CD14-positive monocyte (primary cell): Measurements from ENCODE around the gene CELF4. TPM values are rescaled to one million over a fixed set of nuclear protein-coding genes. Genes with fewer than 3 reads are reported as not detected.

ENCODE experiments used
- DNase-seq, 3 donors: peaks; one replicate each; pipeline ENCODE4 v3.0.0-alpha.2; 2011 to 2022
- H2AFZ ChIP-seq: 2 replicates; pipeline ENCODE4 v1.6.0; 2012; ENCODE audit warnings: mild to moderate bottlenecking, low read depth, low read length, inconsistent platforms; ENCODE audit not compliant: insufficient read depth, poor library complexity, severe bottlenecking
- H3K27ac ChIP-seq, 2 donors: 1 replicate in 1 of 2; 2 replicates in 1 of 2; pipeline ENCODE4 v1.5.1; 2012 to 2013; ENCODE audit warnings: low read length in 2 of 2, control low read depth in 1 of 2, inconsistent platforms in 1 of 2, low read depth in 1 of 2, mild to moderate bottlenecking in 1 of 2
- H3K27me3 ChIP-seq, 2 donors: one replicate each; pipeline versions ENCODE4 v1.6.0 to v1.6.1; 2011 to 2013; ENCODE audit warnings: low read length in 2 of 2; ENCODE audit not compliant: control insufficient read depth in 2 of 2, insufficient read depth in 2 of 2
- H3K36me3 ChIP-seq, 2 donors: replicated peaks in 1 of 2; 1 replicate in 1 of 2; 2 replicates in 1 of 2; pipeline versions ENCODE4 v1.5.1 to v1.6.1; 2012 to 2013; ENCODE audit warnings: low read length in 2 of 2, control low read depth in 1 of 2, inconsistent platforms in 1 of 2, mild to moderate bottlenecking in 1 of 2; ENCODE audit not compliant: insufficient read depth in 2 of 2, control insufficient read depth in 1 of 2
- H3K4me1 ChIP-seq, 2 donors: 1 replicate in 1 of 2; 2 replicates in 1 of 2; pipeline versions ENCODE4 v1.5.1 to v1.6.1; 2012 to 2013; ENCODE audit warnings: low read length in 2 of 2, control low read depth in 1 of 2, inconsistent platforms in 1 of 2, mild to moderate bottlenecking in 1 of 2, moderate library complexity in 1 of 2; ENCODE audit not compliant: insufficient read depth in 2 of 2, control insufficient read depth in 1 of 2
- H3K4me2 ChIP-seq: replicated peaks from 2 replicates; pipeline ENCODE3; 2012; ENCODE audit warnings: low read length, moderate library complexity, mild to moderate bottlenecking; ENCODE audit not compliant: poor library complexity, severe bottlenecking; ENCODE audit errors: extremely low read depth
- H3K4me3 ChIP-seq, 3 experiments: fragments of 200-600 bp in 1 of 3; sonication (generic) in 1 of 3; replicated peaks in 1 of 3; 1 replicate in 2 of 3; 2 replicates in 1 of 3; pipeline ENCODE4 v1.5.1; 2011 to 2013; ENCODE audit warnings: low read length in 3 of 3, mild to moderate bottlenecking in 3 of 3, control low read depth in 2 of 3, low read depth in 2 of 3, inconsistent platforms in 1 of 3, moderate library complexity in 1 of 3
- H3K79me2 ChIP-seq: 2 replicates; pipeline ENCODE4 v1.6.0; 2012; ENCODE audit warnings: mild to moderate bottlenecking, control low read depth, inconsistent platforms, low read length, moderate library complexity; ENCODE audit not compliant: insufficient read depth
- H3K9ac ChIP-seq: 2 replicates; pipeline ENCODE4 v1.6.0; 2017; ENCODE audit warnings: low read length, mild to moderate bottlenecking; ENCODE audit not compliant: insufficient read depth, poor library complexity, severe bottlenecking
- H3K9me3 ChIP-seq, 2 donors: replicated peaks in 1 of 2; 1 replicate in 1 of 2; 2 replicates in 1 of 2; pipeline versions ENCODE4 v1.5.1 to v1.6.1; 2012 to 2013; ENCODE audit warnings: low read length in 2 of 2, control low read depth in 1 of 2; ENCODE audit not compliant: control insufficient read depth in 1 of 2, insufficient read depth in 1 of 2
- H4K20me1 ChIP-seq: 2 replicates; pipeline ENCODE4 v1.6.0; 2012; ENCODE audit warnings: mild to moderate bottlenecking, low read length, control low read depth, moderate library complexity; ENCODE audit not compliant: insufficient read depth
- H3K27ac Mint-ChIP-seq, 7 donors: one replicate each; pipeline ENCODE4 v1.8.0; 2020; ENCODE audit warnings: mild to moderate bottlenecking in 7 of 7, mixed read lengths in 7 of 7, moderate library complexity in 6 of 7, inconsistent platforms in 2 of 7
- H3K27me3 Mint-ChIP-seq, 3 donors: one replicate each; pipeline ENCODE4 v1.8.0; 2021 to 2022; ENCODE audit warnings: low read depth in 3 of 3, mild to moderate bottlenecking in 3 of 3, mixed read lengths in 3 of 3, moderate library complexity in 3 of 3, inconsistent platforms in 1 of 3
- H3K36me3 Mint-ChIP-seq, 2 donors: one replicate each; pipeline ENCODE4 v1.8.0; 2020; ENCODE audit warnings: mixed read lengths in 2 of 2, inconsistent platforms in 1 of 2, mild to moderate bottlenecking in 1 of 2
- H3K4me1 Mint-ChIP-seq: one replicate; pipeline ENCODE4 v1.8.0; 2020; ENCODE audit warnings: mild to moderate bottlenecking, mixed read lengths
- H3K4me3 Mint-ChIP-seq, 2 donors: one replicate each; pipeline ENCODE4 v1.8.0; 2020; ENCODE audit warnings: mild to moderate bottlenecking in 2 of 2, mixed read lengths in 2 of 2, moderate library complexity in 1 of 2
- H3K9me3 Mint-ChIP-seq, 7 donors: one replicate each; pipeline ENCODE4 v1.8.0; 2020 to 2022; ENCODE audit warnings: mixed read lengths in 7 of 7, mild to moderate bottlenecking in 6 of 7, moderate library complexity in 6 of 7, inconsistent platforms in 2 of 7
- WGBS: methylation state at CpG from one replicate; pipeline ENCODE4 v1.1.5; 2013; ENCODE audit warnings: missing lambda C conversion rate; ENCODE audit not compliant: insufficient coverage; 5-methylcytosine and 5-hydroxymethylcytosine counted together
- intact Hi-C, 2 donors: fragments of 100-400 bp; cut with micrococcal nuclease; formaldehyde crosslinking; loops; one replicate each; pipeline versions ENCODE4 v1.15.0 to v1.15.1; 2023
- polyA plus RNA-seq, 3 donors: library from polyadenylated mRNA; depleted of rRNA in 1 of 3; unstranded in 2 of 3; stranded (reverse) in 1 of 3; fragments of 300-500 nt in 2 of 3; fragments of >200 nt in 1 of 3; fragmentation: Illumina TruSeq in 2 of 3; gene quantifications; 1 replicate in 2 of 3; 2 replicates in 1 of 3; pipeline ENCODE4 v1.2.3, GENCODE V29; 2012 to 2021
- TF ChIP-seq, protein P1 (sequence below): fragments of 200-600 bp; IDR thresholded peaks from one replicate; pipeline ENCODE4 v1.8.0; 2022; ENCODE audit warnings: antibody characterized with exemption, mild to moderate bottlenecking

The CELF4 gene
- polyA plus RNA-seq, 3 donors: not detected

DNA sequence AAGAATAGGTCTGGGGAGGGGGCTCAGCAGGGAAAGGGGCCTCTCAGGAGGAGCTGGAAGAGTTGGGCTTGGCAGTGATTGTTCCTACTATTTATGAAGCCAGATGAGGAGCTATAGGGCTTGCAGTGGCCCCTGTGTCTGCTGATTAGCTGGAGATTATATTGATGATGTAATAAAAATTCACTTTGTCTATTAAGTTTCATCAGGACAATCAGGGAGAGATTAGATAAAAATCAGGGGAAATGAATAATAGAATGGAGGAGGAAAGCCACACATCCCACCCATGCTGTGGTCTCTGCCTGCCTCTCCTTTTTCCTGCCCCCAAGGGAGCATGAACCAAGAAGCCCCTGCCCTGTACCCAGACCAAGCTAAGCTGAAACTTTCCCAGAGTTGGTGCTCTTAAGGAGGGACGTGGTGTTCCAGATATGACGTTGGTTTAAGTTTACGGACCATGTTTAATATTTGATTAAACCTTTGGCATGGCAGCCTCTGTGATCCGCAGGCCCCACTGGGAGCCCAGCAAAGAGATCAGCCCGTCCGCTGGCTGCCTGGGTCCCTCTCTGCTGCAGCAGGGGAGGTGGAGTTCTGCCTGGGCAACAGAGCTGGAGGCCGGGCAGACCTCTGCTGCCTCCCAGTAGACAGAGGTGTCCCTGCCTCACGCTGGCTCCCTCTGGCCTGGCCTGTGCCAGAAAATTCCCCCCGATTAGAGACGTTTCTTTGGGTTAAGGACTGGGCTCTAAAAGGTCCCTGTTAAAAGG lies 15.3 kb downstream of the CELF4 start:
- WGBS: 85% methylated on average over 7 of the region's 10 CpGs
- Histone ChIP-seq H3K9me3 (no peaks in the 10 kb centered on the region), H3K4me2 (no peak overlapping the region), H3K27ac (no peak overlapping the region), H3K4me1 (no peaks in the 10 kb centered on the region), H3K36me3 (no peaks in the 10 kb centered on the region), H3K4me3 (no peak overlapping the region), H3K9ac (no peak overlapping the region), H4K20me1 (no peaks in the 10 kb centered on the region), H3K27me3 (peaks cover 0 to 3% of the 10 kb centered on the region in 2 donors), H2AFZ (no peak overlapping the region), H3K79me2 (no peaks in the 10 kb centered on the region)
- H3K27me3 Mint-ChIP-seq: peaks cover 3 to 8% (median 4%) of the 10 kb centered on the region in 3 donors
- no peaks in the 10 kb centered on the region for H3K9me3 Mint-ChIP-seq
- H3K4me3 Mint-ChIP-seq: no peak overlapping the region
- H3K27ac Mint-ChIP-seq: no peak overlapping the region
- TF ChIP-seq, protein P1, sequence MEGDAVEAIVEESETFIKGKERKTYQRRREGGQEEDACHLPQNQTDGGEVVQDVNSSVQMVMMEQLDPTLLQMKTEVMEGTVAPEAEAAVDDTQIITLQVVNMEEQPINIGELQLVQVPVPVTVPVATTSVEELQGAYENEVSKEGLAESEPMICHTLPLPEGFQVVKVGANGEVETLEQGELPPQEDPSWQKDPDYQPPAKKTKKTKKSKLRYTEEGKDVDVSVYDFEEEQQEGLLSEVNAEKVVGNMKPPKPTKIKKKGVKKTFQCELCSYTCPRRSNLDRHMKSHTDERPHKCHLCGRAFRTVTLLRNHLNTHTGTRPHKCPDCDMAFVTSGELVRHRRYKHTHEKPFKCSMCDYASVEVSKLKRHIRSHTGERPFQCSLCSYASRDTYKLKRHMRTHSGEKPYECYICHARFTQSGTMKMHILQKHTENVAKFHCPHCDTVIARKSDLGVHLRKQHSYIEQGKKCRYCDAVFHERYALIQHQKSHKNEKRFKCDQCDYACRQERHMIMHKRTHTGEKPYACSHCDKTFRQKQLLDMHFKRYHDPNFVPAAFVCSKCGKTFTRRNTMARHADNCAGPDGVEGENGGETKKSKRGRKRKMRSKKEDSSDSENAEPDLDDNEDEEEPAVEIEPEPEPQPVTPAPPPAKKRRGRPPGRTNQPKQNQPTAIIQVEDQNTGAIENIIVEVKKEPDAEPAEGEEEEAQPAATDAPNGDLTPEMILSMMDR: no peak
- no peaks in the 10 kb centered on the region for H3K4me1 Mint-ChIP-seq
- intact Hi-C loops: no loop called here
- DNase-seq: no peak
- no peaks in the 10 kb centered on the region for H3K36me3 Mint-ChIP-seq

DNA sequence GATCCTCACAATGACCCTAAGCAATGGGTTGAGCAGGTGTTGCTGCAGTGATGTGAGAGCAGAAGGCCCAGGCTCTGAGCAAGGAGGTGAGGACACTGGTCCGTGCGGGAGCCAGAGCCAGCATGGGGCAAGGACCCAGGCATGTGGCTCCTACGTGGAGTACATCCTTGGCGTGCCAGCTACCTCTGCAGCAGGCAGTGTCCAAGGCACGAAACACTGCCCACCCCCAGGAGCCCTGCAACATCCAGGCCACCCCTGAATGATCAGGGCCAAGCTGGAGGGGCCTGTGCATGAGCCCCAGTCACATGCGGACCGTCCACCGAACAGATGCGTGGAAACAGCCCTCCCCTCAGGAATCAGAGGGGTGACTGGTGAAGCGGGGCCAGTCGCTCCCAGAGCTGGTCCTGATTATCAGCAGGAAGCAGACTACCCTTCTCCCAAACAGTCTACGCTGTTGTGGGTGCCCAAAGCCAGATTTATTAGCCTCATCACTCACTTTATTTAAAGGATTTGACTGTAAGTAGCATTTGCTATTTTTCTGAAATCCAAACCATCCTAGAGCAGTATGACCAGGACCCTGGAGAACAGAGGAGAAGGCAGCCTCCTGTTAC lies 16.8 kb downstream of the CELF4 start:
- no peak overlapping the region for H3K4me3 Mint-ChIP-seq
- H3K4me1 Mint-ChIP-seq: no peaks in the 10 kb centered on the region
- peaks cover 3 to 8% (median 4%) of the 10 kb centered on the region in 3 donors for H3K27me3 Mint-ChIP-seq
- H3K9me3 ChIP-seq: no peaks in the 10 kb centered on the region
- peaks cover 0 to 3% of the 10 kb centered on the region in 2 donors for H3K27me3 ChIP-seq
- H3K9ac ChIP-seq: no peak overlapping the region
- no peaks in the 10 kb centered on the region for H3K36me3 ChIP-seq
- H3K9me3 Mint-ChIP-seq: no peaks in the 10 kb centered on the region
- H4K20me1 ChIP-seq: no peaks in the 10 kb centered on the region
- TF ChIP-seq, protein P1: no peak
- WGBS: 95% methylated on average over 9 of the region's 12 CpGs
- no peak for DNase-seq
- intact Hi-C loops: no loop called here
- H2AFZ ChIP-seq: no peak overlapping the region
- H3K4me1 ChIP-seq: no peaks in the 10 kb centered on the region
- no peak overlapping the region for H3K27ac Mint-ChIP-seq
- no peaks in the 10 kb centered on the region for H3K36me3 Mint-ChIP-seq
- H3K4me3 ChIP-seq: no peak overlapping the region
- H3K79me2 ChIP-seq: no peaks in the 10 kb centered on the region
- H3K4me2 ChIP-seq: no peak overlapping the region
- H3K27ac ChIP-seq: no peak overlapping the region
